ENCODE data around the gene GBE1.

GRCh38 chr3:81484520-81484919 is 276.9 kb downstream of the GBE1 start:
- TF ChIP-seq SP2 (IDR thresholded peaks at IDR 0.05; ENCODE audit: extremely low read depth, low read depth, low read length, poor library complexity, severe bottlenecking): no peak
- TF ChIP-seq KDM4B (IDR thresholded peaks at IDR 0.05; ENCODE audit: borderline replicate concordance in 2 of 2, low read depth in 1 of 2): no peak
- TF ChIP-seq CTCF (IDR thresholded peaks at IDR 0.05 in 2 of 3, conservative IDR thresholded peaks at IDR 0.05 in 1 of 3; ENCODE audit: insufficient read depth in 2 of 3, low read depth in 1 of 3, low read length in 3 of 3): no peak
- no peak for TF ChIP-seq MXI1 (IDR thresholded peaks at IDR 0.05; ENCODE audit: low read depth, low read length)
- TF ChIP-seq ZHX1 (conservative IDR thresholded peaks at IDR 0.05; ENCODE audit: low read length): no peak
- no peak for TF ChIP-seq PTRF (tag; IDR thresholded peaks at IDR 0.05)
- TF ChIP-seq ELK1 (CRISPR knock-in tag; IDR thresholded peaks at IDR 0.05): no peak
